Activated CD4-positive, alpha-beta T cell treated with anti-CD3 and anti-CD28 coated beads, Interleukin-2, amount 50 U/mL, for 48 hours (primary cell): Measurements from ENCODE around the gene CYSRT1.
"Not testable (repeated sequence)": the region's sequence is repeated elsewhere in the genome, so short reads cannot be mapped to it uniquely, and the experiment has no call there.

Source experiments
- DNase-seq, 2 experiments: peaks; one replicate each; pipeline ENCODE4 v3.0.0-alpha.2; 2020

The CYSRT1 gene

GRCh38 chr9:137227853-137228505 lies 3.0 kb downstream of the CYSRT1 start:
- no peak for DNase-seq

- DNase-seq, result no peak
Observed at GRCh38 chr9:137228506-137228967, 3.6 kb downstream of the CYSRT1 start.

GRCh38 chr9:137228968-137229896 lies 4.3 kb downstream of the CYSRT1 start:
- DNase-seq, result no peak

- no peak for DNase-seq
Observed at GRCh38 chr9:137229903-137230704, 5.1 kb downstream of the CYSRT1 start.

- no peak for DNase-seq
Observed at GRCh38 chr9:137230705-137231371, 5.9 kb downstream of the CYSRT1 start, which contains the start of gene SLC34A3. TSS of gene SLC34A3 (plus strand) at chr9:137230901. CDS start at chr9:137231703, 802 bp downstream.

- DNase-seq, result no peak
Observed at GRCh38 chr9:137231372-137232039, 6.5 kb downstream of the CYSRT1 start.

GRCh38 chr9:137232101-137232500 lies 7.1 kb downstream of the CYSRT1 start:
- no peak for DNase-seq

- DNase-seq, result no peak
Observed at GRCh38 chr9:137232510-137232909, 7.5 kb downstream of the CYSRT1 start.

GRCh38 chr9:137233143-137233980 lies 8.4 kb downstream of the CYSRT1 start:
- no peak for DNase-seq

- no peak for DNase-seq
Observed at GRCh38 chr9:137234055-137234697, 9.2 kb downstream of the CYSRT1 start.

- DNase-seq, result no peak
Observed at GRCh38 chr9:137234758-137235423, 9.9 kb downstream of the CYSRT1 start.

GRCh38 chr9:137235424-137236237 lies 10.7 kb downstream of the CYSRT1 start:
- no peak for DNase-seq

GRCh38 chr9:137236238-137236935 lies 11.4 kb downstream of the CYSRT1 start:
- peak; percentile 95 for DNase-seq

- DNase-seq, result no peak
Observed at GRCh38 chr9:137236936-137237421, 12.0 kb downstream of the CYSRT1 start.

GRCh38 chr9:137237759-137238726 lies 13.1 kb downstream of the CYSRT1 start:
- no peak for DNase-seq

- not testable (repeated sequence) for DNase-seq
Observed at GRCh38 chr9:137239541-137240200, 14.7 kb downstream of the CYSRT1 start.
